Cardiac fibroblast (primary cell): ENCODE measurements around the gene TMEM255B.

Experiments
- DNase-seq, 2 donors: peaks; one replicate each; pipeline versions ENCODE4 v3.0.0 to v3.0.0-alpha.2; 2010; ENCODE audit warnings: low read depth in 2 of 2
- H3K4me3 ChIP-seq, 2 donors: replicated peaks in 1 of 2; 1 replicate in 1 of 2; 2 replicates in 1 of 2; pipeline ENCODE4 v1.5.1; 2011; ENCODE audit warnings: low read depth in 2 of 2, low read length in 2 of 2, mild to moderate bottlenecking in 2 of 2, moderate library complexity in 1 of 2
- TF ChIP-seq, protein P1 (sequence below): IDR thresholded peaks from one replicate; pipeline ENCODE4 v1.5.1; 2011; ENCODE audit warnings: low read depth, mild to moderate bottlenecking, low read length, inconsistent platforms

Gene TMEM255B

DNA sequence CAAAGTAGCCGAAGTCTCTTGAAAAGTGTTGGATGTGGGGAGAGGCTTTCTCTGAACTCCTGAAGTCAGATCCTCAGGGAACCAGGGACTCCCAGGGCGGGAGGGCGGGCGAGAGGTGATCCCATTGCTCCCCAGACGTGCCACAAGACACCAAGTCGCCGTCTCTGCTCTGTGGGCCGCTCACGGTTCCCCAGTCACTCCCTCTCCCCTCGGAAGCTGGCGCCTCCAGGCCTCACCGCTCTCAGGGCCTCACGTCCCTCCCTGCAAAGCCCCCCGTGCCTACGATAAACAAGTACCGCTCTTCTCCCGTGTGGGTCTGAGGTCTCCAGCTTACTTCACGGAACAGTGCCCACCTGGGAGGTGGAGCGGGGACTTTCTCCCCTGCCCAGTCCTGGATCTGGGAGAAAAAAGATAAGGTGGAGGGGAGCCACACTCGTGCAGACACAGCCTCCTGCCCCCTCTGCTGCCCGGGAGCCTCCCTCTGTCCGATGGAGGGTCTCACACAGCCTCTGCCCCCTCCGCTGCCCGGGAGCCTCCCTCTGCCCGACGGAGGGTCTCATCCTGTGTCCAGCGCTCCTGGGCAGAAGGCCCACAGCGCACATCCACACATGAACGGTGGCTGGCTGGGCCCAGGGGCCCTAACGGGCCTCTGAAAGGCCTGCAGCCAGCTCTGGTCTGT lies 54.2 kb downstream of the TMEM255B start:
- TF ChIP-seq, protein P1, sequence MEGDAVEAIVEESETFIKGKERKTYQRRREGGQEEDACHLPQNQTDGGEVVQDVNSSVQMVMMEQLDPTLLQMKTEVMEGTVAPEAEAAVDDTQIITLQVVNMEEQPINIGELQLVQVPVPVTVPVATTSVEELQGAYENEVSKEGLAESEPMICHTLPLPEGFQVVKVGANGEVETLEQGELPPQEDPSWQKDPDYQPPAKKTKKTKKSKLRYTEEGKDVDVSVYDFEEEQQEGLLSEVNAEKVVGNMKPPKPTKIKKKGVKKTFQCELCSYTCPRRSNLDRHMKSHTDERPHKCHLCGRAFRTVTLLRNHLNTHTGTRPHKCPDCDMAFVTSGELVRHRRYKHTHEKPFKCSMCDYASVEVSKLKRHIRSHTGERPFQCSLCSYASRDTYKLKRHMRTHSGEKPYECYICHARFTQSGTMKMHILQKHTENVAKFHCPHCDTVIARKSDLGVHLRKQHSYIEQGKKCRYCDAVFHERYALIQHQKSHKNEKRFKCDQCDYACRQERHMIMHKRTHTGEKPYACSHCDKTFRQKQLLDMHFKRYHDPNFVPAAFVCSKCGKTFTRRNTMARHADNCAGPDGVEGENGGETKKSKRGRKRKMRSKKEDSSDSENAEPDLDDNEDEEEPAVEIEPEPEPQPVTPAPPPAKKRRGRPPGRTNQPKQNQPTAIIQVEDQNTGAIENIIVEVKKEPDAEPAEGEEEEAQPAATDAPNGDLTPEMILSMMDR: no peak
- H3K4me3 ChIP-seq: no peak overlapping the region
- no peak for DNase-seq

DNA sequence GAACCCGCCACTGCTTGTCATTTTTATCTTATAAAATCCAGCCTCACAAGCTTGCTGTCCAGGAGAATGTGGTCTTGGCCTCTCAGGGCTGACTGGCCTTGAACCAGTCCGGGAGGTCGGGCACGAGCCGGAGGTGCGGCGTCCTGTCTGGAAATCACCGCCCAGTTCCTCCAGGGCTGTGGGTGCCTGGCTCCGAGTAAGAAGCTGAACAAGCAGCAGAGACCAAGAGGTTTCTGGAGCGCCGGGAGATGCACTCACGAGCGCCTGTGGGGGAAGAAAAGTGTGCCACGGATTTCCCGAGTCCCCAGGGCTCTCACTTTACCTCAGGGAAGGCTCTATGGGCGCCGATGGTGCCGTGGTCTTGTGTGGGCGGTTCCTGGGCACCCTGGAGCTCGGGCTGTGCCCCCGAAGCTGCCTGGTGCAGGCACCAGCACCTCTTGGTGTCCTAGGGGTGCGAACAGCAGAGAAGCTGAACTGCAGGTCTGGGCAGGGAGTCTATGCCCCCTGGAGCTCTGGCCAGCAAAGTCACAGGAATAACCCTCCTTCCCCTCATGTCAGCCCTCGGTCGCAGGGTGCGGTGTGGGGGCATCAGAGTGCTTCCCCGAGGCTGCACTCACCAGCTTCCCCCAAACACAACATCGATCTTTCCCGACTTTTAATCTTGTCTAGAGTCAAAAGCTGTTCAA lies 54.9 kb downstream of the TMEM255B start:
- peak in 1 of 2 donors; percentile 70 for DNase-seq
- H3K4me3 ChIP-seq: no peak overlapping the region
- TF ChIP-seq, protein P1: no peak

DNA sequence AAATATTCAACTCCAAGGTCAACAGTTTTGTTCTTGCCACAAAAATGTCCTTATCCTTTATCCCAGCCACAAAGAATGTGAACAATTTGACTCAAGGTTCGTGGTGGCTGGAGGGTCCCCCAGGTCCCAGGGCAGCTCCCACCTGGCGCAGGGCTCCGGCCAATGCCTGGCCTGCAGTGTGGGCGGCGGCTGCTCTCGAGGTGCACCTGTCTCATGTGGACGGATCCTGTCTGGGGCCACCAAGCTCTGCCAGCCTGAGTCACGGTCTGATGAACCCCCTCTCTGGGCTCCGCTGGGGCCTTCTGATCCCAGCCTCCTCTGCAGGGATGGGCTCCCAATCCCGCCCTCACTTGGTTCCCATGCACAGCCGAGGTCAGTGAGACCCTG lies 55.4 kb downstream of the TMEM255B start:
- no peak overlapping the region for H3K4me3 ChIP-seq
- TF ChIP-seq, protein P1: no peak
- DNase-seq: peak; percentile 47 to 55

DNA sequence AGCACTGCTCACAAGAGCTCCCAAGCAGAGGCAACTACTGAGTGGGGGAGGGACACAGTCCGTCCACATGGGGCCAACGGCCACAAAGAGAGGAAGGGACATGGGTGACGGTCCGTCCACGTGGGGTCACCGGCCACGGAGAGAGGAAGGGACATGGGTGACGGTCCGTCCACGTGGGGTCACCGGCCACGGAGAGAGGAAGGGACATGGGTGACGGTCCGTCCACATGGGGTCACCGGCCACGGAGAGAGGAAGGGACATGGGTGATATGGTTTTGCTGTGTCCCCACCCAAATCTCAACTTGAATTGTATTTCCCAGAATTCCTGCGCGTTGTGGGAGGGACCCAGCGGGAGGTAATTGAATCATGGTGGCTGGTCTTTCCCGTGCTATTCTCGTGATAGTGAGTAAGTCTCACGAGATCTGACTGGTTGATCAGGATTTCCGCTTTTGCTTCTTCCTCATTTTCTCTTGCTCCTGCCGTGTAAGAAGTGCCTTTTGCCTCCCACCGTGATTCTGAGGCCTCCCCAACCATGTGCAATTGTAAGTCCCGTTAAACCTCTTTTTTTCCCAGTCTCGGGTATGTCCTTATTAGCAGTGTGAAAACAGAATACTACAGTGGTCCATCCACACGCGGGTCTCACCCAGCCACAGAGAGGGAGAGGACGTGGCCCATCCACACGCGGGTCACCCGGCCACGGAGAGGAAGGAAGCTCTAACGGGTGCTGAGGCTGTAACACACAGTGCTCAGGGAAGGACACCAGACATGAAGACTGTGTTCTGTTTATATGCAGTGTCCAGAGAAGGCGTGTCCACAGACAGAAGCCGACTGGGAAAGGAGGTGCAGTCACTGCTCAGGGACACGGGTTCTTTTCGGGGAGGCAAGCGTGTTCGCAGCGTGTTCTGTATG lies 56.4 kb downstream of the TMEM255B start:
- no peak overlapping the region for H3K4me3 ChIP-seq
- TF ChIP-seq, protein P1: no peak
- no peak for DNase-seq

DNA sequence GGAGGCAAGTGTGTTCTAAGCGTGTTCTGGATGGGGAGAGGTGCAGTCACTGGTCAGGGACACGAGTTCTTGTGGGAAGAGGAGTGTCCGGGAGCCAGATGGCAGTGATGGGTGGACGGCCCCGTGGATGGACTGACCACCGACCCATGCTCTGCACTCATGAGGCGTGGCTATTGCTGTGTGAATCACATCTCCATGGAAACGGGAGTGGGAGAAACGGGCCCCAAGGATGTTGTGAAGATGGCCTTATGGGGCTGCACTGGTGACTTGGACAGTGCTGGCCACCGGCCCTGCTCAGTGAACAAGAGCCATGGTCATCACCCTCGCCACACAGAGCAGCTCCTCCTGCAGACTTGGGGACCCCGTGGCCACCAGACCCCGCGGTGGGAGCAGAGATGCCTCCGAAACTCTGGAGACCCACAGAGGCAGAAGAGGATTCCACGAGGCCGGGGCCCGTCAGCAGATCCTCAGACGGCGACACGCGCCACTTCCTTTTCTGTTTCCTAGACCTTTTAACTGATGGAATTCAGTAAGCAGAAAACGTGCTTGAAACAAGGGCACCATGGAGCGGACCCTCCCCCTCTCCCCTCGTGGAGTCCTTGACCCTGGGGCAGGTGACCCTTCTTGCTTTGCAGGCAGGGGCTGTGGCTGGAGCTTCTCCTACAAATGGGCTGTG lies 57.4 kb downstream of the TMEM255B start:
- no peak for DNase-seq
- H3K4me3 ChIP-seq: no peak overlapping the region
- TF ChIP-seq, protein P1: no peak
